GM23338 (cell line): Measurements from ENCODE around the gene CADPS2. TPM values are rescaled to one million over a fixed set of nuclear protein-coding genes. Genes with fewer than 3 reads are reported as not detected.

ENCODE experiments used
- ATAC-seq: fragments of 200-7000 bp; cut with Tn5 transposase; 3 replicates; pipeline ENCODE4 v1.9.1; 2020
- DNase-seq: peaks from one replicate; pipeline ENCODE4 v3.0.0-alpha.2; 2015; ENCODE audit warnings: low spot score
- H2AFZ ChIP-seq: fragments of 200-600 bp; sonication (generic); 2 replicates; pipeline ENCODE4 v1.8.0; 2016; ENCODE audit warnings: antibody characterized with exemption, mild to moderate bottlenecking, moderate library complexity
- H3F3A ChIP-seq: fragments of 200-600 bp; sonication (generic); replicated peaks from 2 replicates; pipeline ENCODE4 v1.8.0; 2017; ENCODE audit warnings: antibody characterized with exemption, mixed run types, low read depth
- H3K27ac ChIP-seq: fragments of 200-600 bp; sonication (generic); 2 replicates; pipeline ENCODE4 v1.6.1; 2016; ENCODE audit warnings: low read depth
- H3K27me3 ChIP-seq: fragments of 200-600 bp; sonication (generic); 2 replicates; pipeline ENCODE4 v1.8.0; 2016; ENCODE audit warnings: mild to moderate bottlenecking, mixed run types, moderate library complexity; ENCODE audit not compliant: insufficient read depth
- H3K36me3 ChIP-seq: fragments of 200-600 bp; sonication (generic); 2 replicates; pipeline ENCODE4 v1.8.0; 2016; ENCODE audit warnings: mild to moderate bottlenecking; ENCODE audit not compliant: insufficient read depth
- H3K4me1 ChIP-seq: fragments of 200-600 bp; sonication (generic); 2 replicates; pipeline ENCODE4 v1.8.0; 2016; ENCODE audit warnings: mild to moderate bottlenecking, moderate library complexity; ENCODE audit not compliant: insufficient read depth
- H3K4me2 ChIP-seq: fragments of 200-600 bp; sonication (generic); 2 replicates; pipeline ENCODE4 v1.7.1; 2017; ENCODE audit warnings: mixed run types
- H3K4me3 ChIP-seq: fragments of 200-600 bp; sonication (generic); 2 replicates; pipeline ENCODE4 v1.6.1; 2016; ENCODE audit warnings: mixed run types
- H3K79me2 ChIP-seq: fragments of 200-600 bp; sonication (generic); replicated peaks from 2 replicates; pipeline ENCODE4 v1.8.0; 2017; ENCODE audit warnings: mild to moderate bottlenecking; ENCODE audit not compliant: insufficient read depth
- H3K9me2 ChIP-seq: fragments of 200-600 bp; sonication (generic); 2 replicates; pipeline ENCODE4 v1.8.0; 2017; ENCODE audit not compliant: insufficient read depth
- H4K20me1 ChIP-seq: fragments of 200-600 bp; sonication (generic); replicated peaks from 2 replicates; pipeline ENCODE4 v1.8.0; 2017; ENCODE audit warnings: mild to moderate bottlenecking; ENCODE audit not compliant: insufficient read depth
- H3K27ac Mint-ChIP-seq: 2 replicates; pipeline ENCODE4 v1.8.0; 2020; ENCODE audit warnings: inconsistent platforms, mild to moderate bottlenecking, moderate library complexity, mixed read lengths
- H3K27me3 Mint-ChIP-seq: 3 replicates; pipeline ENCODE4 v1.8.0; 2022; ENCODE audit warnings: low read depth, mild to moderate bottlenecking, moderate library complexity, mixed read lengths, inconsistent platforms; ENCODE audit not compliant: insufficient read depth, poor library complexity
- H3K36me3 Mint-ChIP-seq: 3 replicates; pipeline ENCODE4 v1.8.0; 2021; ENCODE audit warnings: low read depth, mild to moderate bottlenecking, inconsistent platforms, moderate library complexity, mixed read lengths
- H3K4me1 Mint-ChIP-seq: 3 replicates; pipeline ENCODE4 v1.8.0; 2020; ENCODE audit warnings: mild to moderate bottlenecking, inconsistent platforms, mixed read lengths
- H3K4me3 Mint-ChIP-seq: 3 replicates; pipeline ENCODE4 v1.8.0; 2021; ENCODE audit warnings: moderate library complexity, mild to moderate bottlenecking, inconsistent platforms, mixed read lengths
- H3K9me3 Mint-ChIP-seq: 3 replicates; pipeline ENCODE4 v1.8.0; 2020; ENCODE audit warnings: moderate library complexity, mild to moderate bottlenecking, inconsistent platforms, mixed read lengths
- CREB1 ChIP-seq: fragments of 250-450 bp; sonication (Bioruptor Pico); IDR thresholded peaks from 2 replicates; pipeline ENCODE4 v1.5.0; 2020; ENCODE audit warnings: low read depth, mild to moderate bottlenecking, moderate library complexity
- EZH2 ChIP-seq: fragments of 200-600 bp; sonication (generic); IDR thresholded peaks from one replicate; pipeline ENCODE4 v1.8.0; 2017; ENCODE audit warnings: antibody characterized with exemption, mild to moderate bottlenecking, low read depth; ENCODE audit not compliant: unreplicated experiment
- EZH2phosphoT487 ChIP-seq: fragments of 200-600 bp; sonication (generic); IDR thresholded peaks from one replicate; pipeline ENCODE4 v1.8.1; 2018; ENCODE audit warnings: antibody characterized with exemption; ENCODE audit not compliant: unreplicated experiment
- JUNB ChIP-seq: IDR thresholded peaks from one replicate; pipeline ENCODE4 v1.6.1; 2016; ENCODE audit warnings: antibody characterized with exemption; ENCODE audit not compliant: unreplicated experiment
- NANOG ChIP-seq: IDR thresholded peaks from 2 replicates; pipeline ENCODE4 v1.6.1; 2016; ENCODE audit warnings: antibody characterized with exemption, borderline replicate concordance
- POLR2AphosphoS5 ChIP-seq: IDR thresholded peaks from 2 replicates; pipeline ENCODE4 v1.6.1; 2016; ENCODE audit warnings: antibody characterized with exemption, low read depth
- STAT1 ChIP-seq: IDR thresholded peaks from one replicate; pipeline ENCODE4 v1.6.1; 2016; ENCODE audit warnings: antibody characterized with exemption; ENCODE audit not compliant: unreplicated experiment
- ZNF114 ChIP-seq: fragments of 250-450 bp; sonication (Bioruptor Pico); IDR thresholded peaks from 2 replicates; pipeline ENCODE4 v1.5.0; 2020; ENCODE audit warnings: mild to moderate bottlenecking, moderate library complexity
- ZNF331 ChIP-seq: fragments of 250-450 bp; sonication (Bioruptor Pico); IDR thresholded peaks from 2 replicates; pipeline ENCODE4 v1.5.0; 2020; ENCODE audit warnings: low read depth, mild to moderate bottlenecking, moderate library complexity
- polyA plus RNA-seq: library from polyadenylated mRNA; unstranded; fragments of >200 nt; fragmentation: Nextera tagmentation; extraction: Ambion mirVana; gene quantifications from 2 replicates; pipeline ENCODE4 v1.2.1, GENCODE V29; 2016
- total RNA-seq: library from RNA; depleted of rRNA; stranded (reverse); fragments of >200 nt; shearing (Covaris generic); gene quantifications from 2 replicates; pipeline ENCODE4 v1.2.3, GENCODE V29; 2014
- TF ChIP-seq, protein P1 (sequence below): IDR thresholded peaks from one replicate; pipeline ENCODE4 v1.6.1; 2018; ENCODE audit warnings: antibody characterized with exemption; ENCODE audit not compliant: unreplicated experiment
- TF ChIP-seq, protein P2 (sequence below), 2 experiments: fragments of 200-600 bp in 1 of 2; sonication (generic) in 1 of 2; conservative IDR thresholded peaks; 2 replicates each; pipeline versions ENCODE4 v1.5.1 to v1.6.1; 2016 to 2017; ENCODE audit warnings: antibody characterized with exemption in 2 of 2, low read depth in 2 of 2, mild to moderate bottlenecking in 2 of 2, moderate library complexity in 1 of 2
- TF ChIP-seq, protein P3 (sequence below): IDR thresholded peaks from 2 replicates; pipeline ENCODE4 v1.6.1; 2016; ENCODE audit warnings: antibody characterized with exemption
- TF ChIP-seq, protein P4 (sequence below): fragments of 250-450 bp; sonication (Bioruptor Pico); IDR thresholded peaks from 2 replicates; pipeline ENCODE4 v1.5.0; 2020; ENCODE audit warnings: mild to moderate bottlenecking, moderate library complexity

CADPS2 gene
- total and polyA plus RNA-seq, 2 experiments from 2014 or later = 16.3 to 36.9 TPM

DNA sequence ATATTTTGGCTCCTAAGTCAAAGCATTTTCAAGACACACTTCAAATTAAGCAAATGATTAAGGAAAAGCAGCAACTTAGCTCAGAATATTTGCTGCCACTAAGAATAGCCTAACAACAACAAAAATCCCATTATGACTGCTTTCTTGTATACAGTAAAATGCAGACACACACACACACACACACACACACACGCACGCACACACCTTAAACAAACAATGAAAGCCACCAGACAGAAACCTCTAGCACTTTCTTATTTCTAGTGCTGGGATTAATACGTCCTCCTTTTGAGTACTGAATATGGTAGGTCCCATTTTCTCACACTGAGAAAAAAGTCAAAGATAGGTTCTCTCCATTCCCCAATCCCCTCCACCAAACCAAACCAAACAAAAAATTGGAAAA lies 558.3 kb downstream of the CADPS2 start:
- peaks cover 42% of the 10 kb centered on the region for H3K4me1 Mint-ChIP-seq
- H3K27me3 Mint-ChIP-seq = no peaks in the 10 kb centered on the region
- H3K9me2 ChIP-seq = no peaks in the 10 kb centered on the region
- H3K4me3 Mint-ChIP-seq = no peak overlapping the region
- TF ChIP-seq, protein P1, sequence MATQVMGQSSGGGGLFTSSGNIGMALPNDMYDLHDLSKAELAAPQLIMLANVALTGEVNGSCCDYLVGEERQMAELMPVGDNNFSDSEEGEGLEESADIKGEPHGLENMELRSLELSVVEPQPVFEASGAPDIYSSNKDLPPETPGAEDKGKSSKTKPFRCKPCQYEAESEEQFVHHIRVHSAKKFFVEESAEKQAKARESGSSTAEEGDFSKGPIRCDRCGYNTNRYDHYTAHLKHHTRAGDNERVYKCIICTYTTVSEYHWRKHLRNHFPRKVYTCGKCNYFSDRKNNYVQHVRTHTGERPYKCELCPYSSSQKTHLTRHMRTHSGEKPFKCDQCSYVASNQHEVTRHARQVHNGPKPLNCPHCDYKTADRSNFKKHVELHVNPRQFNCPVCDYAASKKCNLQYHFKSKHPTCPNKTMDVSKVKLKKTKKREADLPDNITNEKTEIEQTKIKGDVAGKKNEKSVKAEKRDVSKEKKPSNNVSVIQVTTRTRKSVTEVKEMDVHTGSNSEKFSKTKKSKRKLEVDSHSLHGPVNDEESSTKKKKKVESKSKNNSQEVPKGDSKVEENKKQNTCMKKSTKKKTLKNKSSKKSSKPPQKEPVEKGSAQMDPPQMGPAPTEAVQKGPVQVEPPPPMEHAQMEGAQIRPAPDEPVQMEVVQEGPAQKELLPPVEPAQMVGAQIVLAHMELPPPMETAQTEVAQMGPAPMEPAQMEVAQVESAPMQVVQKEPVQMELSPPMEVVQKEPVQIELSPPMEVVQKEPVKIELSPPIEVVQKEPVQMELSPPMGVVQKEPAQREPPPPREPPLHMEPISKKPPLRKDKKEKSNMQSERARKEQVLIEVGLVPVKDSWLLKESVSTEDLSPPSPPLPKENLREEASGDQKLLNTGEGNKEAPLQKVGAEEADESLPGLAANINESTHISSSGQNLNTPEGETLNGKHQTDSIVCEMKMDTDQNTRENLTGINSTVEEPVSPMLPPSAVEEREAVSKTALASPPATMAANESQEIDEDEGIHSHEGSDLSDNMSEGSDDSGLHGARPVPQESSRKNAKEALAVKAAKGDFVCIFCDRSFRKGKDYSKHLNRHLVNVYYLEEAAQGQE = no peak
- TF ChIP-seq, protein P2, sequence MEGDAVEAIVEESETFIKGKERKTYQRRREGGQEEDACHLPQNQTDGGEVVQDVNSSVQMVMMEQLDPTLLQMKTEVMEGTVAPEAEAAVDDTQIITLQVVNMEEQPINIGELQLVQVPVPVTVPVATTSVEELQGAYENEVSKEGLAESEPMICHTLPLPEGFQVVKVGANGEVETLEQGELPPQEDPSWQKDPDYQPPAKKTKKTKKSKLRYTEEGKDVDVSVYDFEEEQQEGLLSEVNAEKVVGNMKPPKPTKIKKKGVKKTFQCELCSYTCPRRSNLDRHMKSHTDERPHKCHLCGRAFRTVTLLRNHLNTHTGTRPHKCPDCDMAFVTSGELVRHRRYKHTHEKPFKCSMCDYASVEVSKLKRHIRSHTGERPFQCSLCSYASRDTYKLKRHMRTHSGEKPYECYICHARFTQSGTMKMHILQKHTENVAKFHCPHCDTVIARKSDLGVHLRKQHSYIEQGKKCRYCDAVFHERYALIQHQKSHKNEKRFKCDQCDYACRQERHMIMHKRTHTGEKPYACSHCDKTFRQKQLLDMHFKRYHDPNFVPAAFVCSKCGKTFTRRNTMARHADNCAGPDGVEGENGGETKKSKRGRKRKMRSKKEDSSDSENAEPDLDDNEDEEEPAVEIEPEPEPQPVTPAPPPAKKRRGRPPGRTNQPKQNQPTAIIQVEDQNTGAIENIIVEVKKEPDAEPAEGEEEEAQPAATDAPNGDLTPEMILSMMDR (conservative IDR thresholded peaks at IDR 0.05; ENCODE audit: low read depth in 2 of 2) = no peak
- TF ChIP-seq EZH2 (no peak), ZNF114 (CRISPR knock-in tag) (no peak), STAT1 (no peak), JUNB (no peak), NANOG (no peak), CREB1 (no peak), POLR2AphosphoS5 (no peak), ZNF331 (no peak), EZH2phosphoT487 (no peak)
- TF ChIP-seq, protein P3, sequence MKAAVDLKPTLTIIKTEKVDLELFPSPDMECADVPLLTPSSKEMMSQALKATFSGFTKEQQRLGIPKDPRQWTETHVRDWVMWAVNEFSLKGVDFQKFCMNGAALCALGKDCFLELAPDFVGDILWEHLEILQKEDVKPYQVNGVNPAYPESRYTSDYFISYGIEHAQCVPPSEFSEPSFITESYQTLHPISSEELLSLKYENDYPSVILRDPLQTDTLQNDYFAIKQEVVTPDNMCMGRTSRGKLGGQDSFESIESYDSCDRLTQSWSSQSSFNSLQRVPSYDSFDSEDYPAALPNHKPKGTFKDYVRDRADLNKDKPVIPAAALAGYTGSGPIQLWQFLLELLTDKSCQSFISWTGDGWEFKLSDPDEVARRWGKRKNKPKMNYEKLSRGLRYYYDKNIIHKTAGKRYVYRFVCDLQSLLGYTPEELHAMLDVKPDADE = no peak
- TF ChIP-seq, protein P4, sequence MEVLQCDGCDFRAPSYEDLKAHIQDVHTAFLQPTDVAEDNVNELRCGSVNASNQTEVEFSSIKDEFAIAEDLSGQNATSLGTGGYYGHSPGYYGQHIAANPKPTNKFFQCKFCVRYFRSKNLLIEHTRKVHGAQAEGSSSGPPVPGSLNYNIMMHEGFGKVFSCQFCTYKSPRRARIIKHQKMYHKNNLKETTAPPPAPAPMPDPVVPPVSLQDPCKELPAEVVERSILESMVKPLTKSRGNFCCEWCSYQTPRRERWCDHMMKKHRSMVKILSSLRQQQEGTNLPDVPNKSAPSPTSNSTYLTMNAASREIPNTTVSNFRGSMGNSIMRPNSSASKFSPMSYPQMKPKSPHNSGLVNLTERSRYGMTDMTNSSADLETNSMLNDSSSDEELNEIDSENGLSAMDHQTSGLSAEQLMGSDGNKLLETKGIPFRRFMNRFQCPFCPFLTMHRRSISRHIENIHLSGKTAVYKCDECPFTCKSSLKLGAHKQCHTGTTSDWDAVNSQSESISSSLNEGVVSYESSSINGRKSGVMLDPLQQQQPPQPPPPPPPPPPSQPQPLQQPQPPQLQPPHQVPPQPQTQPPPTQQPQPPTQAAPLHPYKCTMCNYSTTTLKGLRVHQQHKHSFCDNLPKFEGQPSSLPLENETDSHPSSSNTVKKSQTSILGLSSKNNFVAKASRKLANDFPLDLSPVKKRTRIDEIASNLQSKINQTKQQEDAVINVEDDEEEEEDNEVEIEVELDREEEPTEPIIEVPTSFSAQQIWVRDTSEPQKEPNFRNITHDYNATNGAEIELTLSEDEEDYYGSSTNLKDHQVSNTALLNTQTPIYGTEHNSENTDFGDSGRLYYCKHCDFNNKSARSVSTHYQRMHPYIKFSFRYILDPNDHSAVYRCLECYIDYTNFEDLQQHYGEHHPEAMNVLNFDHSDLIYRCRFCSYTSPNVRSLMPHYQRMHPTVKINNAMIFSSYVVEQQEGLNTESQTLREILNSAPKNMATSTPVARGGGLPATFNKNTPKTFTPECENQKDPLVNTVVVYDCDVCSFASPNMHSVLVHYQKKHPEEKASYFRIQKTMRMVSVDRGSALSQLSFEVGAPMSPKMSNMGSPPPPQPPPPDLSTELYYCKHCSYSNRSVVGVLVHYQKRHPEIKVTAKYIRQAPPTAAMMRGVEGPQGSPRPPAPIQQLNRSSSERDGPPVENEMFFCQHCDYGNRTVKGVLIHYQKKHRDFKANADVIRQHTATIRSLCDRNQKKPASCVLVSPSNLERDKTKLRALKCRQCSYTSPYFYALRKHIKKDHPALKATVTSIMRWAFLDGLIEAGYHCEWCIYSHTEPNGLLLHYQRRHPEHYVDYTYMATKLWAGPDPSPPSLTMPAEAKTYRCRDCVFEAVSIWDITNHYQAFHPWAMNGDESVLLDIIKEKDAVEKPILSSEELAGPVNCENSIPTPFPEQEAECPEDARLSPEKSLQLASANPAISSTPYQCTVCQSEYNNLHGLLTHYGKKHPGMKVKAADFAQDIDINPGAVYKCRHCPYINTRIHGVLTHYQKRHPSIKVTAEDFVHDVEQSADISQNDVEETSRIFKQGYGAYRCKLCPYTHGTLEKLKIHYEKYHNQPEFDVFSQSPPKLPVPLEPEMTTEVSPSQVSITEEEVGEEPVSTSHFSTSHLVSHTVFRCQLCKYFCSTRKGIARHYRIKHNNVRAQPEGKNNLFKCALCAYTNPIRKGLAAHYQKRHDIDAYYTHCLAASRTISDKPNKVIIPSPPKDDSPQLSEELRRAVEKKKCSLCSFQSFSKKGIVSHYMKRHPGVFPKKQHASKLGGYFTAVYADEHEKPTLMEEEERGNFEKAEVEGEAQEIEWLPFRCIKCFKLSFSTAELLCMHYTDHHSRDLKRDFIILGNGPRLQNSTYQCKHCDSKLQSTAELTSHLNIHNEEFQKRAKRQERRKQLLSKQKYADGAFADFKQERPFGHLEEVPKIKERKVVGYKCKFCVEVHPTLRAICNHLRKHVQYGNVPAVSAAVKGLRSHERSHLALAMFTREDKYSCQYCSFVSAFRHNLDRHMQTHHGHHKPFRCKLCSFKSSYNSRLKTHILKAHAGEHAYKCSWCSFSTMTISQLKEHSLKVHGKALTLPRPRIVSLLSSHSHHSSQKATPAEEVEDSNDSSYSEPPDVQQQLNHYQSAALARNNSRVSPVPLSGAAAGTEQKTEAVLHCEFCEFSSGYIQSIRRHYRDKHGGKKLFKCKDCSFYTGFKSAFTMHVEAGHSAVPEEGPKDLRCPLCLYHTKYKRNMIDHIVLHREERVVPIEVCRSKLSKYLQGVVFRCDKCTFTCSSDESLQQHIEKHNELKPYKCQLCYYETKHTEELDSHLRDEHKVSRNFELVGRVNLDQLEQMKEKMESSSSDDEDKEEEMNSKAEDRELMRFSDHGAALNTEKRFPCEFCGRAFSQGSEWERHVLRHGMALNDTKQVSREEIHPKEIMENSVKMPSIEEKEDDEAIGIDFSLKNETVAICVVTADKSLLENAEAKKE (CRISPR knock-in tag) = no peak
- no peak overlapping the region for H3K4me3 ChIP-seq
- no peaks in the 10 kb centered on the region for H3K36me3 Mint-ChIP-seq
- ATAC-seq (no peak), DNase-seq (peak; percentile 20)
- H2AFZ ChIP-seq = no peak overlapping the region
- H3K27me3 ChIP-seq = no peaks in the 10 kb centered on the region
- peaks cover 49% of the 10 kb centered on the region for H3K4me1 ChIP-seq
- H3K27ac Mint-ChIP-seq = no peak overlapping the region
- H3K27ac ChIP-seq = 0 out of 2 replicates have a peak overlapping the region, but pooled peaks have one; percentile 13
- H3K9me3 Mint-ChIP-seq = no peaks in the 10 kb centered on the region
- H3F3A ChIP-seq = no peaks in the 10 kb centered on the region; the same call in 1 of the 2 replicates
- no peaks in the 10 kb centered on the region for H4K20me1 ChIP-seq
- peak overlapping the region; percentile 8 for H3K4me2 ChIP-seq
- no peaks in the 10 kb centered on the region for H3K36me3 ChIP-seq
- H3K79me2 ChIP-seq = no peaks in the 10 kb centered on the region
